NCI-H1694 (cell line): Measurements from ENCODE around the gene RBPMS2.

Source experiments
- DNase-seq: peaks from one replicate; lab custom pipeline; 2025; lab: John Stamatoyannopoulos, UW

The RBPMS2 gene

GRCh38 chr15:64783796-64784195 is 8.4 kb upstream of the RBPMS2 start:
- no peak for DNase-seq

GRCh38 chr15:64782751-64783150 is 7.4 kb upstream of the RBPMS2 start:
- no peak for DNase-seq

GRCh38 chr15:64781299-64781698 is 5.9 kb upstream of the RBPMS2 start:
- no peak for DNase-seq

GRCh38 chr15:64780600-64781156 is 5.3 kb upstream of the RBPMS2 start:
- DNase-seq = no peak

GRCh38 chr15:64779630-64780029 is 4.2 kb upstream of the RBPMS2 start:
- no peak for DNase-seq

GRCh38 chr15:64779024-64779423 is 3.6 kb upstream of the RBPMS2 start:
- DNase-seq = no peak

- DNase-seq = no peak
Observed at GRCh38 chr15:64776402-64776786, 1.0 kb upstream of the RBPMS2 start.

- no peak for DNase-seq
Observed at GRCh38 chr15:64774629-64775493, 528 bp downstream of the RBPMS2 start.

GRCh38 chr15:64774037-64774628 is 1.3 kb downstream of the RBPMS2 start:
- no peak for DNase-seq

- no peak for DNase-seq
Observed at GRCh38 chr15:64773606-64774005, 1.8 kb downstream of the RBPMS2 start.

- DNase-seq = no peak
Observed at GRCh38 chr15:64772964-64773363, 2.4 kb downstream of the RBPMS2 start.

GRCh38 chr15:64772488-64772887 is 2.9 kb downstream of the RBPMS2 start:
- DNase-seq = no peak

- no peak for DNase-seq
Observed at GRCh38 chr15:64770626-64771025, 4.8 kb downstream of the RBPMS2 start.

GRCh38 chr15:64767203-64767602 is 8.2 kb downstream of the RBPMS2 start:
- DNase-seq = no peak

- no peak for DNase-seq
Observed at GRCh38 chr15:64766058-64766457, 9.3 kb downstream of the RBPMS2 start.

GRCh38 chr15:64763874-64764273 is 11.5 kb downstream of the RBPMS2 start:
- DNase-seq = no peak

- DNase-seq = no peak
Observed at GRCh38 chr15:64763462-64763861, 11.9 kb downstream of the RBPMS2 start.

GRCh38 chr15:64763021-64763420 is 12.4 kb downstream of the RBPMS2 start:
- no peak for DNase-seq

GRCh38 chr15:64762546-64762945 is 12.8 kb downstream of the RBPMS2 start:
- no peak for DNase-seq

- no peak for DNase-seq
Observed at GRCh38 chr15:64761156-64761555, 14.2 kb downstream of the RBPMS2 start.

GRCh38 chr15:64760056-64760455 is 15.3 kb downstream of the RBPMS2 start:
- DNase-seq = no peak

- no peak for DNase-seq
Observed at GRCh38 chr15:64755427-64755940, 19.9 kb downstream of the RBPMS2 start.
